HepG2 (cell line): ENCODE data around the gene QSER1.

ENCODE experiments used
- RXRA ChIP-seq: sonication (generic); formaldehyde crosslinking; IDR thresholded peaks from 2 replicates; pipeline ENCODE4 v1.5.1; 2020; ENCODE audit warnings: missing genetic modification reagents
- TF ChIP-seq, protein P1 (sequence below): sonication (generic); formaldehyde crosslinking; IDR thresholded peaks from 2 replicates; pipeline ENCODE4 v1.4.0; 2020; ENCODE audit warnings: missing genetic modification reagents

GRCh38 chr11:32861850-32862577, 30.6 kb upstream of the QSER1 start:
- TF ChIP-seq, protein P1, sequence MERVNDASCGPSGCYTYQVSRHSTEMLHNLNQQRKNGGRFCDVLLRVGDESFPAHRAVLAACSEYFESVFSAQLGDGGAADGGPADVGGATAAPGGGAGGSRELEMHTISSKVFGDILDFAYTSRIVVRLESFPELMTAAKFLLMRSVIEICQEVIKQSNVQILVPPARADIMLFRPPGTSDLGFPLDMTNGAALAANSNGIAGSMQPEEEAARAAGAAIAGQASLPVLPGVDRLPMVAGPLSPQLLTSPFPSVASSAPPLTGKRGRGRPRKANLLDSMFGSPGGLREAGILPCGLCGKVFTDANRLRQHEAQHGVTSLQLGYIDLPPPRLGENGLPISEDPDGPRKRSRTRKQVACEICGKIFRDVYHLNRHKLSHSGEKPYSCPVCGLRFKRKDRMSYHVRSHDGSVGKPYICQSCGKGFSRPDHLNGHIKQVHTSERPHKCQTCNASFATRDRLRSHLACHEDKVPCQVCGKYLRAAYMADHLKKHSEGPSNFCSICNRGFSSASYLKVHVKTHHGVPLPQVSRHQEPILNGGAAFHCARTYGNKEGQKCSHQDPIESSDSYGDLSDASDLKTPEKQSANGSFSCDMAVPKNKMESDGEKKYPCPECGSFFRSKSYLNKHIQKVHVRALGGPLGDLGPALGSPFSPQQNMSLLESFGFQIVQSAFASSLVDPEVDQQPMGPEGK = no peak
- TF ChIP-seq RXRA (CRISPR knock-in tag) = no peak
